ENCODE results near the gene YBX2. TPM values are rescaled to one million over a fixed set of nuclear protein-coding genes. Genes with fewer than 3 reads are reported as not detected.

YBX2 gene
- total and polyA plus RNA-seq, 7 donors, result 0.28 to 37.6 (median 2.5) TPM

DNA sequence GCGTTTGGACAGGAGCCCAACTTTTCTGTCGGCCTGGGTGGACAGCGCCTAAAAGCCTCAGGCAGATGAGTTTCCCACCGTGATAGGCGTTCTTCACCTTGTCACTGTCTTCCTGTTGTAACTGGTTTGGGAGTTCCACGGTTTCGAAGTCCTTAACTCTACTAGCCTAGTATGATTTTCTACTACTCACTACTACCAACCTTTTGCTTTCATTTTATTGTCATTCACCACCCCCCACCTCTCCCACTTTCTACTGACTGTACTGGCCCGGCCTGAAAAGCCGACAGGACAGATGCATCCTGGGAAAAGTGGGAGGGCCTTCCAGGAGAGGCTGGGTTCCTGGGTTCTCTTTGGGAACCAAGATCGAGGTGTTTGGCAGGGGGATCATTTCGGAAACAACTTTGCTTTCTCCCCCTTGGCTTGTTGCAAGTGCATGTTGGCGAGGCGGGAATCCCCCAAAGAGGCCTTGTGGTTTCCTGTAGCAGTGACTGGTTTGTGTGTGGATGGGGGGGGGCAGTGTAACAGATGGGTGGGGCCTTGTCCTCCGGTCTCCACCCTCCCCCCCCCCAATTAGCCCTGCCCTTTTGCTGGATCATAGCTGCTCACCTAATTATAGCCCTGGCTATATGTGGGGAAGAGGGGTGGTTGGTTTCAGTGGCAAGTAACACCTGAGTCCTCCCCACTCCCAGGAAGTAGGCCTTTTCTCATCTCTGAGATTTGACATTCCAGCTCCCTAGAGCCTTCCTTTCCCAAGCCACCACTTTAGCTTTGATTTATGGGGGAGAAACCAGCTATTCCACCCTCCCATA, 14.4 kb upstream of the YBX2 start:
- H3K4me1 ChIP-seq, result peaks cover 0 to 48% (median 40%) of the 10 kb centered on the region in 4 donors

DNA sequence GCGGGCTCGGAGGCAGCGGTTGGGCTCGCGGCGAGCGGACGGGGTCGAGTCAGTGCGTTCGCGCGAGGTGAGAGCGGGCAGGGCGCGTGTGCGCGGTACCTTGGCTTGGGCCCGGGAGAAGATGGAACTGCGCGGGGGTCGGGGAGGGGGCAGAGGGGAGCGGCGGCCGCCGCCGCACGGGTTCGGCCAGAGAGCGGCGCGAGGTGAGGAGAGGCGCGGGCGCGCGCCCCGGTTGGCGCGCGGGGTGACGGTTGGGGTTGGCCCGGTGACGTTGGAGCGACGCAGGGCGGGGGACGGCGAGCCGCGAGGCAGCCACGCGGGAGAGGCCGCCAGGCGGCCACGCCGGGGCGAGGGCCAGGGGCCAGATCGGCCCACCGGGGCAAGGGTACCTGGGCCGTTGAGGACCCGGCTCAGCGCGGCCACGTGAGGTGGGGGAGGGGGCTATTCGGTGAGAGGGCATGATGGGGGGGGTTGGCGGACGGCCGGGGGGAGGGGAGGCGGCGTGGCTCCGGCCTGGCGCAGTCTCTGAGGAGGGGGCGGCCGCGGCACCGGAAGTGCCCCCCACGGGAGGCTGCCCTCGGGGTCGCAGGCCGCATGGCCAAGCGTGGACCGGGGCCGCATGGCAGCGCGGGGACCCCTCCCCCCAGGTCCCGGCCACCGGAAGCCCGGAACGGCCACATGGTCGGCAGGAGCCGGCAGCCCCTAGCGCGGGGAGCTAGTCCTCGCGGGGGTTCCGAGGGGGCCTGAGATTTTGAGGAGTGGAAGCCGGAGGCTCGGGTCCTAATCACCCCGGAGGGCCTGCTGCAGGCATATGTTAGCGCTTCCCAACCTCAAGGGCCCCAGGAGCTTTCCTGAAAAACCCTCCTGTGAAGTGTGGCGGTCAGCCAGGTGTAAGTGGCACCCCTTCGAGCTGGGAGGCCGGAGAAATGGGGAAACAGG, 13.5 kb upstream of the YBX2 start:
- peak overlapping the region; percentile 66 to 100 (median 96) for H3K4me3 ChIP-seq
- H3K27me3 ChIP-seq, result no peaks in the 10 kb centered on the region
- DNase-seq, result no peak
- TF ChIP-seq EP300 (IDR thresholded peaks at IDR 0.05) (no peak), POLR2A (IDR thresholded peaks at IDR 0.05) (no peak), POLR2AphosphoS5 (IDR thresholded peaks at IDR 0.05) (no peak)
- TF ChIP-seq, protein P1, sequence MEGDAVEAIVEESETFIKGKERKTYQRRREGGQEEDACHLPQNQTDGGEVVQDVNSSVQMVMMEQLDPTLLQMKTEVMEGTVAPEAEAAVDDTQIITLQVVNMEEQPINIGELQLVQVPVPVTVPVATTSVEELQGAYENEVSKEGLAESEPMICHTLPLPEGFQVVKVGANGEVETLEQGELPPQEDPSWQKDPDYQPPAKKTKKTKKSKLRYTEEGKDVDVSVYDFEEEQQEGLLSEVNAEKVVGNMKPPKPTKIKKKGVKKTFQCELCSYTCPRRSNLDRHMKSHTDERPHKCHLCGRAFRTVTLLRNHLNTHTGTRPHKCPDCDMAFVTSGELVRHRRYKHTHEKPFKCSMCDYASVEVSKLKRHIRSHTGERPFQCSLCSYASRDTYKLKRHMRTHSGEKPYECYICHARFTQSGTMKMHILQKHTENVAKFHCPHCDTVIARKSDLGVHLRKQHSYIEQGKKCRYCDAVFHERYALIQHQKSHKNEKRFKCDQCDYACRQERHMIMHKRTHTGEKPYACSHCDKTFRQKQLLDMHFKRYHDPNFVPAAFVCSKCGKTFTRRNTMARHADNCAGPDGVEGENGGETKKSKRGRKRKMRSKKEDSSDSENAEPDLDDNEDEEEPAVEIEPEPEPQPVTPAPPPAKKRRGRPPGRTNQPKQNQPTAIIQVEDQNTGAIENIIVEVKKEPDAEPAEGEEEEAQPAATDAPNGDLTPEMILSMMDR (IDR thresholded peaks at IDR 0.05), result no peak
- peak overlapping the region; percentile 99 to 100 (median 100) for H3K27ac ChIP-seq
- peaks cover 0 to 40% (median 31%) of the 10 kb centered on the region in 4 donors for H3K4me1 ChIP-seq
- WGBS, 2 donors, result 1% methylated on average over 104 of the region's 104 CpGs
- no peaks in the 10 kb centered on the region for H3K9me3 ChIP-seq
- intact Hi-C loops (cut with DNase I), result loop anchor here (1.0 to 5.0 kb wide), 4 partner anchors 21 to 264 kb away; partner anchors contain the start of genes GABARAP, NEURL4, POLR2A and SLC35G6
- peaks cover 28 to 36% (median 30%) of the 10 kb centered on the region in 4 donors for H3K36me3 ChIP-seq

More for the DNA sequence above, 14.4 kb upstream of the YBX2 start:
- peak overlapping the region; percentile 66 to 100 (median 96) for H3K4me3 ChIP-seq
- H3K36me3 ChIP-seq, result peaks cover 36 to 45% (median 38%) of the 10 kb centered on the region in 4 donors
- intact Hi-C loops (cut with DNase I), result loop anchor here (5.0 kb wide), 3 partner anchors 67 to 263 kb away; partner anchors contain the start of genes GABARAP, POLR2A and SLC35G6
- H3K27me3 ChIP-seq, result no peaks in the 10 kb centered on the region
- DNase-seq, result peak; percentile 89
- peak overlapping the region; percentile 99 to 100 (median 100) for H3K27ac ChIP-seq
- H3K9me3 ChIP-seq, result no peaks in the 10 kb centered on the region
- peak in 1 of 2 donors; percentile 50 for TF ChIP-seq POLR2A (IDR thresholded peaks at IDR 0.05)
- TF ChIP-seq, protein P1 (IDR thresholded peaks at IDR 0.05), result no peak
- TF ChIP-seq POLR2AphosphoS5 (IDR thresholded peaks at IDR 0.05), result peak; percentile 28 to 69 (median 42)
- no peak for TF ChIP-seq EP300 (IDR thresholded peaks at IDR 0.05)
- 0 to 1% methylated on average over 14 of the region's 14 CpGs for WGBS, 2 donors

DNA sequence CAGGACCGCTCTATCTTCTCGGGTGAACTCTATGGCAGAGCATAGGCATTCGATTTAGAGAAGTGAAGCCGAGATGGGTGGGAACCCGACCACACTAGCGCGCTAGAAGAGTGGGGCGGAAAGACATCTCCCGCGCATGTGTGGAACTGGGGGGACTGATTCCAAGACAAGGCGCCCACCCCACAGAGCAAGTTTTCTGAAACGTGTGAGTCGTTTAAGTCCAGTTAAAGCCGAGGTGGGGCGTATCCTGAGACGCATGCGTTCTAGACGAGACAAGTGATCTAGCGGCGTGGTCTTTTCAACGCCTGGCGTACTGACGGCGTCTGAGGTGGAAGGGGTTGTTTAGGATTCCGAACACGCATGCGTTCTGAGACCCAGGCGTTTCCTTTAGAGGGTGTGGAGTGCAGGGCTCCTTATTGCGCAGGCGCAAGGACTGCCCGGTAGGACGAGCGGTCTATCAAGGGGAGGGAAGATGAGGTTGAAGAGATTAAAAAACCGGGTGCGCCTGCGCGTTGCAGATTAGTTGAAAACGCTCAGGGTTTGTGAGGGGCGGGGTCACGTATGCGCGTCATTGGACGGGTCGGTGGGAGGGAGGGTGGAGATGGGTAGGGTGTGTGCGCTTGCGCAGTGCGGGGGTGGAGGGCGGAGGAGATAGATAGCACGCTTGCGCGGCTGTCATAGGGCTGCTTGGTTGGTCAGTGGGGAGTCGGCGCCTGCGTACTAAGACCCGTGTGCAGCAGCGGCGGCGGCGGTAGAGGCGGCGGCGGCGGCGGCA, 12.7 kb upstream of the YBX2 start, which contains the start of gene EIF5A:
EIF5A (plus strand) TSS at position 718 of the 775 bp plus-strand sequence. CDS start 2,008 bp downstream, outside the sequence.
- H3K27ac ChIP-seq, result peak within 1 kb of the TSS; percentile 99 to 100 (median 100)
- H3K36me3 ChIP-seq, result peaks cover 20 to 28% (median 22%) of the 10 kb centered on the region in 4 donors
- intact Hi-C loops (cut with DNase I), result loop anchor here (1.0 to 5.0 kb wide), 4 partner anchors 22 to 265 kb away; partner anchors contain the start of genes GABARAP, NEURL4, POLR2A and SLC35G6
- H3K4me3 ChIP-seq, result peak within 1 kb of the TSS; percentile 66 to 100 (median 96)
- DNase-seq, result peak; percentile 100
- peaks cover 0 to 33% (median 27%) of the 10 kb centered on the region in 4 donors for H3K4me1 ChIP-seq
- WGBS, 2 donors, result 0% methylated on average over 64 of the region's 64 CpGs
- H3K27me3 ChIP-seq, result no peaks in the 10 kb centered on the region
- TF ChIP-seq, protein P1 (IDR thresholded peaks at IDR 0.05), result no peak
- TF ChIP-seq POLR2AphosphoS5 (IDR thresholded peaks at IDR 0.05) (peak; percentile 93 to 96 (median 95)), EP300 (IDR thresholded peaks at IDR 0.05) (peak in 1 of 4 donors; percentile 48), POLR2A (IDR thresholded peaks at IDR 0.05) (peak; percentile 86 to 94)
- H3K9me3 ChIP-seq, result no peaks in the 10 kb centered on the region
